ENCODE results near the gene TRPM2.
"Not testable (repeated sequence)": the region's sequence is repeated elsewhere in the genome, so short reads cannot be mapped to it uniquely, and the experiment has no call there.

The TRPM2 gene

DNA sequence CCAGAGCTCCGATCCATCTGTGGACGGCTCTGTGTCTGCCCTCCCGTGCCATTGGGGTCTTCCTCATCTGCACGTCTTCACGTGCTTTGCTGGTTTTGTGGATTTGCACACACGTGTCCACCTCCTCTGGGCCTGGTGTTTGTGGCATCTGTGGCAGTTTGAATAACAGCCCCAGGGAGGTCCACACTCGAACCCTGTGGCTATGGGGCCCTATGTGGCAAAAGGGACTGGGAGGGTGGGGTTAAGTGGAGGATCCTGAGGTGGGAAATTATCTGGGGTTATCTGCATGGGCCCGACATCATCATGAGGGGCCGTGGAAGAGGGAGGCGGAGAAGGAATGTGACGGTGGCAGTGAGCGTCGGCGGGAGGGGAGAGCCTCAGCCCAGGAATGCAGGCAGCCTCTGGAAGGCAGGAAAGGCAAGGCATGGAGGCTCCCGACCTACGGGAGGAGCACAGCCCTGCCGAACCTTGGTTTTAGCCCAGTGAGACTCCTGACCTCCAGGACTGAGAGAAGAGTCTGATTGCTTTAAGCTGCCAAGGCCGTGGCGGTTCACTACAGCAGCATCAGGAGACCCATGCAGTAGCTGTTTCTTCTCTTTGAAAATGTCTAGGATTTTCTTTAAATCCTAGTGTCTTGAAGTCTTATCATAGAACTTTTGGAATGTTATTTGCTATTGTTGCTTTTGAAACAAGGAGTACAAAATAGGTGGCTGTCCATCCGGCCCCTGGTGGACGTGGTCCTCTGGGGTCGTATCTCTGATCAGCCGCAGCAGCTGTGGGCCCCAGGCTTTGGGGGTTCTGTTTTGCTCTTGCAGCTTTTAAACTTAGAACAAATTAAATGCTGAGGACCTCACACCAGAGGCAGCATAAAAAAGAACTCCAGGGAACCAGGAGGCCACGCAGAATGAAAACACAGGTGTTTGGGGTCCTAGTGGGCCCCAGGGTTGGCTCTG lies 61.9 kb downstream of the TRPM2 start:
- no peak for DNase-seq (ENCODE audit: low read depth in 2 of 2)

DNA sequence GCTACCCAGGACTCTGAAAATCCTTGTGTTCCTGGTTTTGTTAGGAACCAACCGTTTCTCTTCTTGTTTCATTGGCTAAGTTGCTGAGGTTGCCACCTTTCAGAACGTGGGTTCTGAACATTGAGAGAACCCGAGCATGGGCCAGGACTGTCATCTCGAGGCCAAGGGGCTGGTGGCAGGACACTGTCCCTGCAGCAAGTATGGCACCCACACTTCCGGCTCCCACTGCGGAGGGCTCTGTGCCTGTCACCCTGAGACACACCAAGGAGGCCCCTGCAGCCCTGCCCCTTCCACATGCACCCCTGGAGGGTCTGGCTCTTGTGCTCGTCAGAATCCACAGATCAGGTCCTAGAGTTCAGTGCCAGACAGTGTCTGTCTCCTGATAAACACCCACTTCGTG lies 62.8 kb downstream of the TRPM2 start:
- DNase-seq (ENCODE audit: low read depth in 2 of 2) = no peak

DNA sequence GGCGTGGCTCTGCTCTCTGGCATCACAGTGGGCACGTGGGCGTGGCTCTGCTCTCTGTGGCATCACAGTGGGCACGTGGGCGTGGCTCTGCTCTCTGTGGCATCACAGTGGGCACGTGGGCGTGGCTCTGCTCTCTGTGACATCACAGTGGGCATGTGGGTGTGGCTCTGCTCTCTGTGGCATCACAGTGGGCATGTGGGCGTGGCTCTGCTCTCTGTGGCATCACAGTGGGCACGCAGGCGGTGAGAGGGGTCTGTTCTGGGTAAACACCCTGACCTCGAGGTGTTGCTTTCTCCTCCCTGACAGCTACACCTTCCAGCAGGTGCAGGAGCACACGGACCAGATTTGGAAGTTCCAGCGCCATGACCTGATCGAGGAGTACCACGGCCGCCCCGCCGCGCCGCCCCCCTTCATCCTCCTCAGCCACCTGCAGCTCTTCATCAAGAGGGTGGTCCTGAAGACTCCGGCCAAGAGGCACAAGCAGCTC lies 64.2 kb downstream of the TRPM2 start:
- not testable (repeated sequence) for DNase-seq (ENCODE audit: low read depth in 2 of 2)

DNA sequence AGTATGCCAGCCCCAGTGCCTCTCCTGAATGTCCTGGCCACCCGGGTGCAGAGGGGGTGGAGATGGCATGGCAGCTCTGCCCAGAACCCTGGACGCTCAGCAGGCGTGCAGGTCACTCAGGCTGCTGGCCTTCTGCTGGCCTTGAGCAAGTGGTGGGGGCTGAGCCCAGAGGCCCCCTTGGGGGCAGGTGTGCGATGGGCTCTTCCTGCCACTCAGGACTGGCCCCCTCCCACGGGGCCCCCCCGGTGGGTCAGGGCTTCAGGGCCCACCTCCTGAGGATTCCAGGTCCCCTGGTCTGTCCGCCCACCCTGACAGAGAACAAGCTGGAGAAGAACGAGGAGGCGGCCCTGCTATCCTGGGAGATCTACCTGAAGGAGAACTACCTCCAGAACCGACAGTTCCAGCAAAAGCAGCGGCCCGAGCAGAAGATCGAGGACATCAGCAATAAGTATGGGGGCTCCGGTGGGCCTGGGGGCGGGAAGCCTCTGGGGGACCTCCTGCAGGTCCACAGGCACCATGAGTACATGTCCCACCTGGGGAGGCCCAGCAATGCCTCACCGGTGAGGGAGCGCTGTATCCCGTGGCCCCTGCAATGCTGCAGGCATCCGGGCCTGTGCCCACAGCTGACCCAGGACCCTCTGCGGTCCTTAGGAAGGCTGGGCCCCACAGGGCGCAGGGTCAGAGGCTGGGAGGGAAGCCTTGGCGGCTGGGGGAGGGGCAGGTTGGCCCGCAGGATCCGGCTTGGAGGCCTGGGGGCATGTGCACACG lies 64.9 kb downstream of the TRPM2 start:
- no peak for DNase-seq (ENCODE audit: low read depth in 2 of 2)

DNA sequence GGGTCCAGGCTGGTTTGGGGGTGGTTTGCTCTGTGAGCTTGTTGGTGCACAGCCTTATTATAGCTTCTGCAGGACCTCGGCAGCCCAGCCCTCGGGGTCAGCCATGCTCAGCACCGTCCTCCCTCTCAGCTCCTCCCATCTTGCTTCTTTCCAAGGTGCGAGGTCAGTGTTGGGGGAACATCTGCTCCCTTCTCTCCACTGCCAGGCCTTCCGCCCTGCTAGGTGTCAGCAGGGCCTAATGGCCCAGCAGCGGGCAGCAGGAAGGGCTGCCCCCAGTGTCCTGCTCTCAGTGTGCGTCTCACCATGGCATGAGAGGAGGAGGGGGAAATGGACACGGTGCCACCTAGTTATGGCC lies 65.4 kb downstream of the TRPM2 start:
- DNase-seq (ENCODE audit: low read depth in 2 of 2) = no peak

DNA sequence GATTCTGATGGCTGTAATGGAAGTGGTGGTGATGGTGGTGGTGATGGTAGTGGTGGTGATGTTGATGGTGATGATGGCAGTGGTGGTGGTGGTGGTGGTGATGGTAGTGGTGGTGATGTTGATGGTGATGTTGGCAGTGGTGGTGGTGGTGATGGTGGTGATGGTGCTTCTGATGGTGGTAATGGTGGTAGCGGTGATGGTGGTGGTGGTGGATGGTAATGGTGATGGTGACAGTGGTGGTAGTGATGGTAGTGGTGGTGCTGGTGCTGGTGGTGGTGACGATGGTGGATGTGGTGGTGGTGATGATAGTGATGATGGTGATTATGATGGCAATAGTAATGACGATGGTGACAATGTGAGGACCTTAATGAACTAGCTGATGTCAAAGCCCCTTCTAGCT lies 66.3 kb downstream of the TRPM2 start:
- DNase-seq (ENCODE audit: low read depth in 2 of 2) = no peak

DNA sequence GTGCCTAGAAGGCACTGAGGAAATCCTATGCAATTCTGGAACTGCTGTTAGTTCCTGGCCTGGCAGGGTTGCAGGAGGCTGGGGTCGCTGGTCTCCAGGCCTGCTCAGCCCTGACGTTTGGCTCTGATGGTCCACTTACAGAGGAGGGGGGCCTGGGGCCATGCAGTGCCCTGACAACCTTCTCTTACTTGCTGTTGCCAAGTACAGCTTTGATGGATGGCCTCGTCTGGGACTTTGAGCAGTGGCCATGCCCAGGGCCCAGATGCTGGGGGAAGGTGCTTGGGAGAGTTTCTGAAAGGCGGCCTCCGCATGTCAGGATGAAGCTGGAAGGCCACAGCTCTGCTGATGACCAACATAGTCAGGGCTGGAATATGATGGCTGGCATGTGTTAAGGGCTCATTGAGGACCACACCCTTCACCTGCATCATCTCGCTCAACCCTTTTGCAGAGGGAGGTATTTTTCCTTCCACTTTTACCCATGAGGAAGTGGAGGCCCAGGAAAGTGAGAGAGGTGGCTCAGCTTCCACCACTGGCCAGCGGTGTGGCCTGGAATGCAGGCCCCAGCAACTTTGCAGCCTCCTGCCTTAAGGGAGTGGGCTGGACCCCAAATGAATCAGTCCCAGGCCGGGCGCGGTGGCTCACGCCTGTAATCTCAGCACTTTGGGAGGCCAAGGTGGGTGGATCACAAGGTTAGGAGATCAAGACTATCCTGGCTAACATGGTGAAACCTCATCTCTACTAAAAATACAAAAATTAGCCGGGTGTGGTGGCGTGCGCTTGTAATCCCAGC lies 67.2 kb downstream of the TRPM2 start:
- no peak for DNase-seq (ENCODE audit: low read depth in 2 of 2)

DNA sequence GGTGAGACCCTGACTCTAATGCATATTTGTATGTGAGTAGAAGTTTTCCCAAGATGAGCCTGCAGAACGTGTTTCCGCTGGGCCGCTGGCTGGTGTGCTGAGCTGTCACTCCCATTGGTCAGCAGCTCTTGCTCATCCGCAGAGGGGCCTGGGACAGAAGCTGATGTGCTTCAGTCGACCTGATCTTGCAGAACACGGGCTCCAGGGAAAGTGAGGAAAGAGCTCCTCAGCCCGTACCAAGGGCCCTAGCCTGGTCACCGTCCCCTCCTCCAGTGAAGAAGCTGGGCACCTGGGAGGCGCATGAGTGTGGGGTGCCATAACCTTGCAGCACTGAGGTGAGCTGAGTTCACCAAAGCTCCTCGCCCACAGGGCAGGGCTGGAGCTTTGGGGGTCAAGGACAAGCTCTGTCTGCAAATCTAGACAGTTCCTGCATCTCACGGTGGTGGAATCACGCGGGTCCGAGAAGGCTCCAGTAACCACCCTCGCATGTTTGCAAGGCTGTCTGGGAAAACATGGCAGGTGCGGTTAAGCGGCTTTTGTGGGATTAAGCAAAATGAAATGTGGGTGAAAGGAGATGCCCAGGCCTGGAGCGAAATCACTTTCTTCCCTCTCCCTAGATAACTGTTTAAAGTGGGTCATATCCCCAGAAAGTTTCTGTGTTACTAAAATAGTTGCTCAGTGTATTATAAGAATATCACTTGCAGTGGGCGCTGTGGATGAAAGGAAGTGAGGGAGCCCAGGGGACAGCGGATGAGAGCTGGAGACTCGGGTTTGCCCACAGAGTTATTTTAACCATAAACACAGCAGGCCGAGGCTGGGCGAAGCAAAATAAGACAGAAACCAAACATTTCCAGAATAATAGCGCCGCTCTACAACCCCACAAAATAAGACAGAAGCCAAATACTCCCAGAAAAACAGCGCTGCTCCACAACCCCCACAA lies 68.8 kb downstream of the TRPM2 start:
- no peak for DNase-seq (ENCODE audit: low read depth in 2 of 2)

DNA sequence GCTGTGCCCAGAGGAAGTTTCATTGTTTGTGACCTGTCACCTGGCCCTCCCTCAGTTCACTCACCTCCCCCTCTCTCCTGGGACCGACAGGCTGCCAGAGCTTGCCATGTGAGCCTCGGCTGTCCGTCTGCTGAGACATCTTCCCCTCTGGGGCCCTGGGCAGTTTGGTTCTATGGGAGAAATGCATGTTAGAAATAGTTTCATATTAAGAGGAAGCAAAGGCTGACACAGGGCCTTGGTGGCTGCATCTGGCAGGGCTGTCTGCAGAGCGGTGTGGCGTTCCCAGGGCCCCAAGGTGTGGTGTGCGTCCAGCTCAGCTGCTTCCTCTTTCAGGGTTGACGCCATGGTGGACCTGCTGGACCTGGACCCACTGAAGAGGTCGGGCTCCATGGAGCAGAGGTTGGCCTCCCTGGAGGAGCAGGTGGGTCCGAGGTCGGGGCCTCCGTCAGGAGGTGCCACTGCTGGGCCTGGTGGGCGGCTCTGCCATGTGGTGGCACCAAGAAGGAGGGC lies 69.9 kb downstream of the TRPM2 start:
- DNase-seq (ENCODE audit: low read depth in 2 of 2) = no peak

DNA sequence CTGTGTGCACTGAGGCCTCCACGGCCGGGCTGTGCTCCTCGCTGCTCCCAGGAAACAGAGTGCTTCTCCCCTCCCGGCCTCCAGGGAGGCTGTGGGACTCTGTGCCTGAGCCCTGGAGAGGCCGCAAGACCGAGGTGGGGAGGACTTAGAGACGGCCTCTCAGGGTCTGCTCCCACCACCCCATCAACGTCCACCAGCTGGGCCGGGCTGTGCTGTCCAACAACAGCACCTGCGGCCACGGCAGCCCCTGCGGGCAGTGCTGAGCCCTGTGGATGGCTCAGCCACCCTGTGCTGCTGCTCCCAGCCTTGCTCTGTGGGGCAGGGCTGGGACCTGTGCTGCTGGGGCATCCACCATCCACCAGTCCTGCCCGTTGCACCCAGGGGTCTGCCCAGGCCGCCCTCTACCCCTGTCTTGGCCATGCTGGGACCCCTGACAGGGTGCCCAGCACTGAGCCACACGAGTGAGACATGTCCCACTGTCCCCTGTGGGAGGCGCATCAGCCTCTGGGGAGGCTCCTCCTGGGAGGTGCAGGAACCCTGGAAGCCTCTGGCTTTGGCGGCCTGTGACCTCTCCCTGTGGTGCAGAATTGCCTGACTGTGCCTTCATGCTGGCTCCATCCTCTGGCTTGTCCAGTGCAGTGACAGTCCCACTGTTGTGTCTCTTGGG lies 70.7 kb downstream of the TRPM2 start:
- DNase-seq (ENCODE audit: low read depth in 2 of 2) = no peak

DNA sequence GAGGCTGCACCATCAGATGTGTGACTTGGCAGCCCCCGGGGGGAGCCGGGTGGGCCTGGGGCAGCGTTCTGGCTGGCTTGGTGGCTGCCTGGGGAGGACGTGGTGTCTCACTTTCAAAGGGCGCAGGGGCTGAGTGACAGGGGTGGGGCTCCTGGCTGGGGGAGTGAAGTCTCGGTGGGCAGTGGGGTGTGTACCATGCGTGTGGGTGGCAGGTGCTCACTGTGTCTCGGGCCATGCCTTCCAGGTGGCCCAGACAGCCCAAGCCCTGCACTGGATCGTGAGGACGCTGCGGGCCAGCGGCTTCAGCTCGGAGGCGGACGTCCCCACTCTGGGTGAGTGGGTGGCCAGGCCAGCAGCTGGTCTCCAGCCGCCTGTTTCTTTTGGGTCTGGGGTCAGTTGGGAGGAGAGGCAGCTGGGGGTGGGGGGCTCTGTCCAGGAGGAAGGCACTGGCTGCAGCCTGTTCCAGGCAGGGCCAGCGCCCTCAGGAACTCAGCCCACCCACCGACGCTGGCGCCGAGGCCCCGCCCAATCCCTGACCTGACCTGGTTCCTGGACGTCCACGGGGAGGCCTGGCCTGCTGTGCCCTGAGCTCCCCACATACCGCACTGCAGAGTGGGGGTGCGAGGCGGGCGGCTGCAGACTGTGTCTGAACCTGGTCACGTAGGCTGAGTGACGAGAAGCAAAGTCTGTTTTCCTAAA lies 71.3 kb downstream of the TRPM2 start:
- DNase-seq (ENCODE audit: low read depth in 2 of 2) = no peak

DNA sequence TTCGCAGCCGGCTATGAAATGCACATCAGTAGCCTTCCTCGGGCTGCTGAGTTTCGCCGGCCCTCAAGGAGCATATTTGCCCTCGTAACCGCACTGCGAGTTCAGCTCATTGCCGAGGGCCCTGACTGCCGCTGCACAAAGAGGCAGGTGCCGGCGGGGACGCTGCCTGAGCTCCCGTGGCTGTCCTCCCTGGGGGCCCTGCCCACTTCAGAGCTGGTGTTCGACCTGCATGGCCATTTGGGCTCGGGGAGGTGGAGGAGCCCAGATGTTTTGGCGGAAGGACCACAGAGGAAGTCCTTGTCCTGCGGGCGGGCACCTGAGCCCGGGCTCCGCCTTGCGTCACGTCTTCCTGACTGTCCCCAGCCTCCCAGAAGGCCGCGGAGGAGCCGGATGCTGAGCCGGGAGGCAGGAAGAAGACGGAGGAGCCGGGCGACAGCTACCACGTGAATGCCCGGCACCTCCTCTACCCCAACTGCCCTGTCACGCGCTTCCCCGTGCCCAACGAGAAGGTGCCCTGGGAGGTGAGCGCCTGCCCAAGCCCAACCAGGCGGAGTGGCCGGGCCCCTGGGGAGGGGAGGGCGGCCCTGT lies 72.0 kb downstream of the TRPM2 start:
- no peak for DNase-seq (ENCODE audit: low read depth in 2 of 2)

DNA sequence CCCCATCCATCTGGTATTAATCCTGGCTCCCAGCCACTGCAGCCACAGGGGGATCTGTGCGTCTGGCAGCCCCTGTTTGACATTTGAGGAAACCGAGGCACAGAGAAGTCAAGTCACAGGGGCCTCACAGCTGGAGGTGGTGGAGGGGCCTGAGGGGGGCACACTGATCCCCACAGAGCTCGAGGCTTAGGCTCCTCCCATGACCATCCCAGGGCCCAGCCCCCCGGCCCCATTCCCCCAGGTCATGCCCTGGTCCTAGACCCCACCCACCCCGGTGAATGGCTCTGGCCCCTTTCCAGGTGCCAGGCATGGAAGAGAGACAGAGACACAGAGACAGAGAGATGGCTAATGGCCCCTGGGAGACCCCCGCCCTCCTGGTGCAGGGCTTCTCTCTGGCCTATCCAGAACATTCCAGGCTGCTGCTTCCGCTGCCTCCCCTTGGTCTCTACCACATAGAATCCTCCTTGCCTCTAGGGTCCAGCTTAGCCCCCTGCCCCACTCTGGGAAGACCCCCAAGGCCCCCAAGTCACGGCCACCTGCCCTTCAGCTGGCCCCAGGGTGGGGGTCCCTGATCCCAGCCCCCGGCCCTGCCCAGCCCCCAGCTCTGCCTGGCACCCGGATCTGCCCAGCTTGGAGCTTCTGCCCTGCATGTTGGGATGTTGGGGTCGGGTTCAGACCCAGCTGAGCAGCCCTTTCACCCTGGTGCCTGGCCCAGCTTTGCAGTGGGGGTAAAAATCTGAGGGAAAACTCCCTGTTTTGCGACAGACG lies 72.7 kb downstream of the TRPM2 start:
- DNase-seq (ENCODE audit: low read depth in 2 of 2) = no peak

DNA sequence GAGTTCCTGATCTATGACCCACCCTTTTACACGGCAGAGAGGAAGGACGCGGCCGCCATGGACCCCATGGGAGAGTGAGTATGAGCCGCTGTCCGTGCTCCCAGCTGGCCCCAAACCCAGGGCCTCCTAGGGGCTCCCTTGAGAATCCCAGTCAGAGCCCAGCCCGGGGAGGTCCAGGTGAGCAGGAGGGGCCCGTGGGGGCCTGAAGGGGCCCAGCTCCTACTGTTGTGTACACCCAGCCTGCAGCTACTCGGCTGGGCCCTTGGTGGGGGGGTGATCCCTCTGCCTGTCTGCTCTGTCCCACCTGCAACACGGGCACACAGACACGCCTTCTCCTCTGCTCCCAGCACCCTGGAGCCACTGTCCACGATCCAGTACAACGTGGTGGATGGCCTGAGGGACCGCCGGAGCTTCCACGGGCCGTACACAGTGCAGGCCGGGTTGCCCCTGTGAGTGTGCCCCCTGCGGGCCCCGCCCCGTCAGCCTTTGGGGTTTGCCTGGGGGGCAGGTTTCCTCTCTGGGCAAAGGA lies 73.3 kb downstream of the TRPM2 start:
- no peak for DNase-seq (ENCODE audit: low read depth in 2 of 2)

DNA sequence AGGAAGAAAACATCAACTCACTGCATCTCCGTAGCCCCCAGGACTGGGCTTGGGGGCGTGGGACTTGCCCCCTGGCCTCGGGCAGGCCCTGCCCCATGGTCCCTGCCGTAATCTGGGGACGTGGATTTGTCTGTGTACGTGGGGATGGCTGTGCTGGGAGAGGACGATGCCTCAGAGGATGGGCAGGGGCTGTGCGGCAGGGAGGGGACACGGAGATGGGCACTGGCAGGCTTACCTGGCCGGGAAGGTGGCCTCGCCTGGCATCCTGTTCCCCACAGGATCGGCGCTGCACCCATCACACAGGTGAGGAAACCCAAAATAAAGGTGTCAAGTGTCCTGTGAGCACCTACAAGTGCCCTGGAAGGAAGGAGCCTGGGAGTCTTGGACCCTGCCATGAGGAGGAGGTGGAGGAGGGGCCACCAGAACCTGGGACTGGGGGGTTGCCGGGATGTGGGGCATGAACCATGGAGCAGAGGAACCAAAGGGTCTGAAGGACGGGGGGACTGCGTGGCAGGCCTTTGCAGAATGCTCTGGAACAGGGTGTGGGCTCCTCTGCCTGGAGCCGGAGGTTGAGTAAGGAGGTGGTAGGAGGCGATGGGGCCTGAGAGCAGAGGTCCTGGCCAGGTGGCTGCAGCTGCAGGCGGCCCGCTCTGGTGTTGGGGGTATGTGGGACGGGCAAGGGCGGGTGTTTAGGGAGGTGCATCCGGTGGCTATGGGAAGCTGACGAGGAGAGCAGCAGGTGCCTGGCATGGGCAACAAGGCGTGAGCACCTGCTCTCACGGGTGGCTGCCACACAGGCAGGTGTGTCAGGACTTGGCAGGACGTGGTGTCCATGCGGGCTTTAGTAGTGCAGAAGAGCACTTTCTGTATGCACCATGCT lies 74.1 kb downstream of the TRPM2 start:
- no peak for DNase-seq (ENCODE audit: low read depth in 2 of 2)

DNA sequence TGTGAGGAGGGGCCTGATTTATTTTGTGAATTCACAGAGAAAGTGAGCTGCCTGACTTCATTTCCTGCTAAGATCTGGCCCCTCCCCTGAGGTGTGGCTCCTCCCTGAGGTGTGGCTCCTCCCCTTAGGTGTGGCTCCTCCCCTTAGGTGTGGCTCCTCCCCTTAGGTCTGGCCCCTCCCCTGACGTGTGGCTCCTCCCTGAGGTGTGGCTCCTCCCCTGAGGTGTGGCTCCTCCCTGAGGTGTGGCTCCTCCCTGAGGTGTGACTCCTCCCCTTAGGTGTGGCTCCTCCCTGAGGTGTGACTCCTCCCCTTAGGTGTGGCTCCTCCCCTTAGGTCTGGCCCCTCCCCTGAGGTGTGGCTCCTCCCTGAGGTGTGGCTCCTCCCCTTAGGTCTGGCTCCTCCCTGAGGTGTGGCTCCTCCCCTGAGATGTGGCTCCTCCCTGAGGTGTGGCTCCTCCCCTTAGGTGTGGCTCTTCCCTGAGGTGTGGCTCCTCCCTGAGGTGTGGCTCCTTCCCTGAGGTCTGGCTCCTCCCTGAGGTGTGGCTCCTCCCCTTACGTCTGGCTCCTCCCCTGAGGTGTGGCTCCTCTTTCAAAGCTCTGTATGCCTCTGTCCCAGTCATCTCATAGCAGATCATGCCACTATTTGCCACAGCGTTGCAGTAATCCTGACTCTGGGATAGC lies 75.0 kb downstream of the TRPM2 start:
- DNase-seq (ENCODE audit: low read depth in 2 of 2) = peak in 1 of 2 donors; percentile 16

DNA sequence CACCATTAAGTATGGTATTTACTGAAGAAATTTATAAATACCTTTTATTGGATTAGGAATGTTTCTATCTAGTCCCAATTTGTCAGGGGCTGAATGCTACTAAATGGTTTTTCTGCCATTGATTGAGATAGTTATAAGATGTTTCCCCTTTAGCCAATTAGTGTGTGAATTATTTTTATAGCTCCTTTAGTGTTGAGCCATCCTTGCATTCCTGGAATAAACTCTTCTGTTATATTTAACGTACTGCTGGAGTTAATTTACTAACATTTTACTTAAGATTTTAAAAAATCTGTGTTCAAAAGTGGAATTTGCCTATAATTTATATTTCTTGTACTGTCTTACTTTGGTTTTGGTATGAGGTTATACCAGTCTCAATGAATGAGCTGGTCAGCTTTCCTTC lies 76.5 kb downstream of the TRPM2 start:
- no peak for DNase-seq (ENCODE audit: low read depth in 2 of 2)

All from stimulated activated CD8-positive, alpha-beta memory T cell treated with anti-CD3 and anti-CD28 coated beads, Interleukin-7, amount 100 ng/mL, for 4 hours (primary cell).